ENCODE results near the gene POLR2C.

POLR2C gene

DNA sequence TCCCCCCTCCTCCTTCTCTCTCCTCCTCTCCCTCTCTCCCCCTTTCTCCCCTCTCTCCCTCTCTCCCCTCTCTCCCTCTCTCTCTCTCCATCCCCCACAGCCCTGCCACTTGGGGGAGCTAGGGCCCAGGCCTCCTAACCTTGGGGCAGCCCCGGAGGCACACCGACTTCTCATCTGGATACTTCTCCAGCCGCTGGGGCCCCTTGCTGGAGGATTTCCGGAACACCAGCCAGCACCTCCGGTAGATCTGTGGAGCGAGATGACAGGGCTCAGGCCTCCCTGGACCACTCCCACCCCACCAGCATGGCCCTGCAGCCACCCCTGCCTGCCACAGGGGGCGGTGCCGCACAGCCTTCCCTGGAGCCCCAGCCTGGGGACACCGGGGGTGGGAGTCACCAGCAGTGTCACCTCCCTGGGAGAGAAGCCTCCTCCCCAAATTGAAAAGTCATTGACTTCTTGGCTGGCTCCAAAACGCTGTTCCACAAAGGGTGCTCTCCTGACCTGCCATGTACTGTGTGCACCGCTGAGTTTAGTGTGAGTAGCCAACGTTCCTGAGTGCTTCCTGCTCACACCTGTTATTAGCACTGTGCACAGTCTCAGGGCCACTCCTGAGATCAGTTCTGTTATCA lies 13.3 kb downstream of the POLR2C start:
- H3K27ac ChIP-seq = no peak overlapping the region
- no peak for TF ChIP-seq ZFX (IDR thresholded peaks at IDR 0.05)
- TF ChIP-seq, protein P1, sequence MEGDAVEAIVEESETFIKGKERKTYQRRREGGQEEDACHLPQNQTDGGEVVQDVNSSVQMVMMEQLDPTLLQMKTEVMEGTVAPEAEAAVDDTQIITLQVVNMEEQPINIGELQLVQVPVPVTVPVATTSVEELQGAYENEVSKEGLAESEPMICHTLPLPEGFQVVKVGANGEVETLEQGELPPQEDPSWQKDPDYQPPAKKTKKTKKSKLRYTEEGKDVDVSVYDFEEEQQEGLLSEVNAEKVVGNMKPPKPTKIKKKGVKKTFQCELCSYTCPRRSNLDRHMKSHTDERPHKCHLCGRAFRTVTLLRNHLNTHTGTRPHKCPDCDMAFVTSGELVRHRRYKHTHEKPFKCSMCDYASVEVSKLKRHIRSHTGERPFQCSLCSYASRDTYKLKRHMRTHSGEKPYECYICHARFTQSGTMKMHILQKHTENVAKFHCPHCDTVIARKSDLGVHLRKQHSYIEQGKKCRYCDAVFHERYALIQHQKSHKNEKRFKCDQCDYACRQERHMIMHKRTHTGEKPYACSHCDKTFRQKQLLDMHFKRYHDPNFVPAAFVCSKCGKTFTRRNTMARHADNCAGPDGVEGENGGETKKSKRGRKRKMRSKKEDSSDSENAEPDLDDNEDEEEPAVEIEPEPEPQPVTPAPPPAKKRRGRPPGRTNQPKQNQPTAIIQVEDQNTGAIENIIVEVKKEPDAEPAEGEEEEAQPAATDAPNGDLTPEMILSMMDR (conservative IDR thresholded peaks at IDR 0.05) = no peak; the same call in 1 of the 2 replicates

DNA sequence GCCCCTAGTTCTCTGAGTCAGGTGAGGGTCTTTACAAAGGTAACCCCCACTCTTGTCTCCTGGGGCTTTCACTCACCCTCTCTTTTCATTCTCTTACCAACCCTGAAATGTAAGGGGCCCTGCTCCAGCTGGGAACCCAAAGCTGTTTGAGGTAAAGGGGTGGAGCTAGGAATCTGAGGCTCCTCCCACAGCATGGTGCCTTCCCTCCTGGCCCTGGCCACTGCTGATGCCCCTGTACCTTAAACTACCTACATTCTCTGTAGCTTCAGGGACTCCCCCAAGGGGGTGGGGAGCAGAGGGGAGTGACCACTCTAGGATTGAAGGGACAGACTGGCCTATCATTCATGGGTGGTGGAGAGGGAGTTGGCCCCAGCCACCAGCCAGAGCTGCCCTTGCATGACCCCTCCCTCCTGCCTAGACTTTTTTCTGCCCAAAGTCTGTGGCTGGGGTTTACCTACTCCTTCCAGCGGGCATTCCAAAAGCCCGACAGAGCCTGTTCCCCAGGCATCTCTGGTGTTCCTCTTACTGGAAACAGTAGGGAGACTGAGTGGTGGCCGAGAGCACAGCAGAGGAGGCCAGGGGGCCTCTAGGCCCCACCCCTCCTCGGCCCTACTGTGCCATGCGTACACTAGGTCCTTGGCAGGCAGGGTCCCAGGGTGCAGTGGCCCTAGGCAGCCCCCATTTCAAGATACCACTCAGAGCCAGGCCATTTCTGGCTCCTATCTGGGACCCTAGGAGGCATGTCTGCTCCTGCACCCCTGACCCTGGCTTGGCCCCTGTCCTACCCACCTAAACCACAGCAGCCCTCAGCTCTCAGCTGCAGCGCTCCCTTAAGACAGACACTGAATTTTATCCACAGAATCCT lies 14.3 kb downstream of the POLR2C start:
- TF ChIP-seq ZFX (IDR thresholded peaks at IDR 0.05) = no peak
- TF ChIP-seq, protein P1 (conservative IDR thresholded peaks at IDR 0.05) = no peak
- no peak overlapping the region for H3K27ac ChIP-seq

DNA sequence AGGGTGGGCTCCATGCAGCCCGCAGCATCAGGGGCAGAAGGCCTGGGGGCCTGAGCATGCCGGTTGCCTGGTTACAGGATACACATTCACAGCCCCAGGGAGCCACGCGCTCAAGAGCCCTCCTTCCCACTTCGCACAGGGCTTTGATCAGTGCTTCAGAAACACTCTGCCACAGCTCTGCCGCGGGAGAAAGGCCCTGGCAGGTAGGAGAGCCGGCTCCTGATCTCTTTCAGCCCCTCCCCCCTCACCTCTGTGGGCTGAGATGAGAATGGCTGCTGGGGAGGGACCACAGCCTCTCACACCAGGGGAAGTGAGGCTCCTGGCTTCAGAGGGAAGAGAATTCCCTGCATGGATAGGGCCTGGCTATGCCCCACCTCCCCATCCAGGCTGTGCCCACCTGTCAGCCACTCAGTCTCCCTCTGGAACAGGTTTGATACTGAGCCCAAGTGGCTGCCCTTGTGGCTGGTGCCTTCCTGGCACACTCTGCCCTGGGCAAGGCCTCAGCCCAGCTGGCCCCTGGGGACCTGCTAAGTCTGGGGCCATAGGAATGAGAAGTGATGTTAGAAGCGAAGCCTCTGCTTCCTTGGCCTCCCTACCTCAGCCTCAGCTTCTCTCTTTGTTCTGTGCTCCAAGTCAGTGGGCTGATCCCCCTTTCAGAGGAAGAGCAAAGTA lies 15.2 kb downstream of the POLR2C start:
- no peak overlapping the region for H3K27ac ChIP-seq
- TF ChIP-seq ZFX (IDR thresholded peaks at IDR 0.05) = no peak
- TF ChIP-seq, protein P1 (conservative IDR thresholded peaks at IDR 0.05) = no peak

DNA sequence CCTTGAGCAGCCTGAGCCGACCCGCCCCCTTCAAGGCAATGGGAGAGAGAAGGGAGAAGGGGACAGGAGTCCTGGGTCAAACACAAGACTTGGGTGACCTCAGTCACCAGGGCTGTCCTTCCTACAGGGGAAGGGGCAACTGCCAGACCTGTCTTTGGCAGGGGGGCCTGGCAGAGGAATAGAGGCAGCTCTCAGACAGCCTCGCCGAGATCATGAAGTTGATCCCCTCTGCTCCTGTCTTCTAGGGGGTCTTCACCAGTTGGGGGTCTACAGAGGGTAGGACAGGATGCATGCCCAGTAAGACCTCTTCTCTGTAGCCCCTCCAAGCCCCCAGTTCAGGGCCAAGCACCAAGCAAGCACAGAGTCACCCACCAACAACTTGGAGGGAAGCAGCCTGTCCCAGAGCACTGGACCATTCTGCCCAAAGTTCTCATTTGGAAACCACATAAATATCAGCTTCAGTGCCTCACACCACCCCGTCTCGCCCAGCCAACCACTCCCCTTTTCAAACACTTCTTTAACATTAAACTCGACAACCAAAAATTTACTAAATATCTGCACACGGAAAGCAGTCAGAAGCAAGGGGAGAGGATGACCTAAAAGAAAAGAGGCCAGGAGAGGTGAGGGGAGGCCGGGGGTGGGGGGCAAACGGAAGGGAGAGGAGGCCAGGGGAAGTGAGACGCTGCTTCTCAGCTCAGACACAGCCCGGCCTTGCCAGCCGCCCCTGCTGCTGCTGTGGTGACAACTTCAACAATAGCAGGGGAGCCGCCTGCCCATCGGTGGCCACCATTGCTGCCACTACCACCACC lies 16.1 kb downstream of the POLR2C start:
- no peak overlapping the region for H3K27ac ChIP-seq
- TF ChIP-seq, protein P1 (conservative IDR thresholded peaks at IDR 0.05) = no peak
- TF ChIP-seq ZFX (IDR thresholded peaks at IDR 0.05) = no peak

GRCh38 chr16:57479205-57479975 lies 16.9 kb downstream of the POLR2C start:
- no peak overlapping the region for H3K27ac ChIP-seq
- TF ChIP-seq, protein P1 (conservative IDR thresholded peaks at IDR 0.05) = no peak
- no peak for TF ChIP-seq ZFX (IDR thresholded peaks at IDR 0.05)

DNA sequence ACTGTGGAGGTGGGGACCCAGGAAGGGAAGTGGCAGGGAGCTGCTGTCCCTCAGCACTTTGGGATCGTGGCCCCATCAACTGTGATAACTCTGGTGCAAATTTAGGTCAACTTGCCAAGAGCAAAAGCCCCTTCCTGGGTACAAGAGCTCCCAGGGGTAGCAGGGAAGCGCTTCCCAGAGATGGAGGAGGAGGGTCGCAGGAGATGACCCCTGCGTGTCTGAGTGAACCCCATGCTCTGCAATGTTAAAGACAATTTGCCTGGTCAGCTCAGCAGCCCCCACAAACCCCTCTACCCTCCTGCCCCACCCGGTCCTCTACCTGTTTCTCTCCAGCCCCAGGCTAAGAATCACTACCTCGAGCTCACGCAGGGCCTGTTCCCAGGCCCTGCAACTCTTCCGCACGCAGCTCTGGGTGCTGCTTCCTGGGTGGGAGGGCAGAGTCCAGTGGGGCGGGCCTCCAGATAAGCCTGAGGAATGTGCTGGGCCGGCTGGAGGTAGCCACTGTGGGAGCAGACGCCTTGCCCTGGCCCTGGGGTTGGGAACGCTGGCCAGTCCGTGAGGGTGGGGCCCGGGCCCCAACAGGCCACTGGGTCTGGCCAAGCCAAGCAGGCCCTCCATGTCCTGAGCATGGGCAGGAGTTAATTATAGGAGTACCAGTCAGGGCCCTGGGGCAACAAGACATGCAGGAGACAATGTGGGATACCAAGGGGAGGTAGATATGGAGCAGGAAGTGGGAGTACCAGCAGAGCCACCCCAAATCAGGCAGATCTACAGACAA lies 17.7 kb downstream of the POLR2C start:
- TF ChIP-seq, protein P1 (conservative IDR thresholded peaks at IDR 0.05) = no peak
- H3K27ac ChIP-seq = no peak overlapping the region
